Panc1 (cell line): ENCODE results near the gene PCDHB16.
"Not testable (repeated sequence)": the region's sequence is repeated elsewhere in the genome, so short reads cannot be mapped to it uniquely, and the experiment has no call there.

Experiments
- CTCF ChIP-seq: fragments of 450-650 bp; IDR thresholded peaks from 2 replicates; pipeline ENCODE4 v1.5.1; 2017; ENCODE audit warnings: mild to moderate bottlenecking
- POLR2AphosphoS5 ChIP-seq: IDR thresholded peaks from 2 replicates; pipeline ENCODE4 v1.6.1; 2012; ENCODE audit warnings: mild to moderate bottlenecking, low read depth, low read length, moderate library complexity
- REST ChIP-seq, 2 experiments: IDR thresholded peaks; 2 replicates each; pipeline ENCODE4 v1.6.1; 2011 to 2012; ENCODE audit warnings: low read depth in 2 of 2, control low read depth in 1 of 2, low read length in 1 of 2, mild to moderate bottlenecking in 1 of 2, moderate library complexity in 1 of 2; ENCODE audit not compliant: insufficient read depth in 1 of 2
- SIN3A ChIP-seq: IDR thresholded peaks from 2 replicates; pipeline ENCODE4 v1.6.1; 2012; ENCODE audit warnings: low read depth, mild to moderate bottlenecking, low read length, moderate library complexity, borderline replicate concordance; ENCODE audit not compliant: insufficient read depth
- TCF7L2 ChIP-seq: IDR thresholded peaks from 2 replicates; pipeline ENCODE4 v1.6.1; 2011; ENCODE audit warnings: mild to moderate bottlenecking, low read depth, low read length, inconsistent platforms

- TF ChIP-seq CTCF; POLR2AphosphoS5; SIN3A; REST (IDR thresholded peaks at IDR 0.05; ENCODE audit: insufficient read depth in 1 of 2, low read depth in 2 of 2, low read length in 1 of 2); TCF7L2: not testable (repeated sequence)
Observed at GRCh38 chr5:141174291-141175104, 7.7 kb upstream of the PCDHB16 start.
